Activated T-cell treated with anti-CD3 and anti-CD28 coated beads, Interleukin-2, amount 50 U/mL, for 72 hours (primary cell): ENCODE measurements around the gene TMEM86B. TPM values are rescaled to one million over a fixed set of nuclear protein-coding genes. Genes with fewer than 3 reads are reported as not detected.

ENCODE experiments used
- ATAC-seq, 2 donors: fragments of 150-1000 bp; cut with Tn5 transposase; replicated peaks in 1 of 2; 2 replicates each; pipeline ENCODE4 v1.10.0; 2021; ENCODE audit warnings: moderate library complexity in 2 of 2, mild to moderate bottlenecking in 1 of 2
- DNase-seq, 2 donors: peaks; one replicate each; pipeline ENCODE4 v3.0.0; 2021 to 2022; ENCODE audit warnings: mixed read lengths in 1 of 2
- H3K27ac Mint-ChIP-seq: one replicate; pipeline ENCODE4 v1.8.0; 2022; ENCODE audit warnings: mild to moderate bottlenecking, moderate library complexity, mixed read lengths
- H3K27me3 Mint-ChIP-seq: one replicate; pipeline ENCODE4 v1.8.0; 2022; ENCODE audit warnings: low read depth, mixed read lengths
- H3K36me3 Mint-ChIP-seq, 2 donors: one replicate each; pipeline ENCODE4 v1.8.0; 2022; ENCODE audit warnings: mixed read lengths in 2 of 2, mild to moderate bottlenecking in 1 of 2; ENCODE audit not compliant: insufficient read depth in 2 of 2
- H3K4me1 Mint-ChIP-seq: one replicate; pipeline ENCODE4 v1.8.0; 2022; ENCODE audit warnings: low read depth, mixed read lengths
- H3K4me3 Mint-ChIP-seq, 2 donors: one replicate each; pipeline ENCODE4 v1.8.0; 2022; ENCODE audit warnings: mild to moderate bottlenecking in 2 of 2, mixed read lengths in 2 of 2, moderate library complexity in 2 of 2
- H3K9me3 Mint-ChIP-seq, 2 donors: one replicate each; pipeline ENCODE4 v1.8.0; 2022; ENCODE audit warnings: mixed read lengths in 2 of 2
- total RNA-seq, 2 donors: library from RNA; stranded (reverse); gene quantifications; one replicate each; pipeline ENCODE4 v1.2.3, GENCODE V29; 2022

Gene TMEM86B
- total RNA-seq, 2 donors from 2014 or later: 8.5 to 12.8 TPM

GRCh38 chr19:55265173-55265572 is 36.6 kb upstream of the TMEM86B start:
- peaks cover 3 to 4% of the 10 kb centered on the region in 2 donors for H3K9me3 Mint-ChIP-seq
- DNase-seq (no peak), ATAC-seq (no peak)
- no peaks in the 10 kb centered on the region for H3K27me3 Mint-ChIP-seq
- no peak overlapping the region for H3K27ac Mint-ChIP-seq
- H3K4me1 Mint-ChIP-seq: no peaks in the 10 kb centered on the region
- H3K4me3 Mint-ChIP-seq: no peak overlapping the region
- peaks cover 8 to 18% of the 10 kb centered on the region in 2 donors for H3K36me3 Mint-ChIP-seq

- Mint-ChIP-seq H3K27ac (no peak overlapping the region), H3K27me3 (no peaks in the 10 kb centered on the region), H3K4me1 (peaks cover 4% of the 10 kb centered on the region), H3K4me3 (no peak overlapping the region), H3K36me3 (peaks cover 8 to 18% of the 10 kb centered on the region in 2 donors), H3K9me3 (peaks cover 3 to 4% of the 10 kb centered on the region in 2 donors)
- no peak for DNase-seq
- ATAC-seq: no peak
Measured at GRCh38 chr19:55264531-55264930, 36.0 kb upstream of the TMEM86B start.

- DNase-seq (no peak), ATAC-seq (no peak)
- no peaks in the 10 kb centered on the region for H3K27me3 Mint-ChIP-seq
- H3K4me3 Mint-ChIP-seq: no peak overlapping the region
- H3K27ac Mint-ChIP-seq: no peak overlapping the region
- peaks cover 14 to 19% of the 10 kb centered on the region in 2 donors for H3K36me3 Mint-ChIP-seq
- H3K4me1 Mint-ChIP-seq: peaks cover 13% of the 10 kb centered on the region
- peaks cover 3 to 4% of the 10 kb centered on the region in 2 donors for H3K9me3 Mint-ChIP-seq
Measured at GRCh38 chr19:55262359-55262758, 33.8 kb upstream of the TMEM86B start.

GRCh38 chr19:55261671-55262126 is 33.1 kb upstream of the TMEM86B start:
- peaks cover 20% of the 10 kb centered on the region for H3K4me1 Mint-ChIP-seq
- no peak overlapping the region for H3K4me3 Mint-ChIP-seq
- no peak for DNase-seq
- no peak overlapping the region for H3K27ac Mint-ChIP-seq
- no peaks in the 10 kb centered on the region for H3K27me3 Mint-ChIP-seq
- ATAC-seq: no peak
- peaks cover 16 to 17% of the 10 kb centered on the region in 2 donors for H3K36me3 Mint-ChIP-seq
- peaks cover 3 to 4% of the 10 kb centered on the region in 2 donors for H3K9me3 Mint-ChIP-seq

- Mint-ChIP-seq H3K27ac (peak overlapping the region; percentile 100), H3K36me3 (peaks cover 18 to 24% of the 10 kb centered on the region in 2 donors), H3K27me3 (no peaks in the 10 kb centered on the region), H3K9me3 (no peaks in the 10 kb centered on the region), H3K4me3 (peak overlapping the region; percentile 82 to 98), H3K4me1 (peaks cover 40% of the 10 kb centered on the region)
- ATAC-seq (no peak), DNase-seq (no peak)
Measured at GRCh38 chr19:55259540-55260210, 31.1 kb upstream of the TMEM86B start.

GRCh38 chr19:55258828-55259539 is 30.4 kb upstream of the TMEM86B start, which contains the start of gene PPP6R1:
Gene PPP6R1 (minus strand): TSS chr19:55259017. CDS start chr19:55247103, 11,914 bp downstream.
- ATAC-seq (peak; percentile 75 to 77), DNase-seq (peak; percentile 97)
- H3K4me1 Mint-ChIP-seq: peaks cover 41% of the 10 kb centered on the region
- no peaks in the 10 kb centered on the region for H3K9me3 Mint-ChIP-seq
- no peaks in the 10 kb centered on the region for H3K27me3 Mint-ChIP-seq
- peaks cover 18 to 24% of the 10 kb centered on the region in 2 donors for H3K36me3 Mint-ChIP-seq
- H3K27ac Mint-ChIP-seq: peak within 1 kb of the TSS; percentile 100
- peak within 1 kb of the TSS; percentile 97 to 98 for H3K4me3 Mint-ChIP-seq

GRCh38 chr19:55258476-55258827 is 29.9 kb upstream of the TMEM86B start:
- Mint-ChIP-seq H3K4me3 (peak overlapping the region; percentile 82 to 98), H3K27me3 (no peaks in the 10 kb centered on the region), H3K27ac (no peak overlapping the region), H3K36me3 (peaks cover 18 to 26% of the 10 kb centered on the region in 2 donors), H3K4me1 (peaks cover 46% of the 10 kb centered on the region), H3K9me3 (no peaks in the 10 kb centered on the region)
- DNase-seq (peak; percentile 60 to 65), ATAC-seq (peak; percentile 13 to 21)

GRCh38 chr19:55257461-55258420 is 29.2 kb upstream of the TMEM86B start:
- no peak for ATAC-seq
- H3K27me3 Mint-ChIP-seq: no peaks in the 10 kb centered on the region
- peak overlapping the region; percentile 94 for H3K27ac Mint-ChIP-seq
- H3K4me3 Mint-ChIP-seq: peak overlapping the region; percentile 96 to 97
- peaks cover 18 to 27% of the 10 kb centered on the region in 2 donors for H3K36me3 Mint-ChIP-seq
- peaks cover 53% of the 10 kb centered on the region for H3K4me1 Mint-ChIP-seq
- H3K9me3 Mint-ChIP-seq: no peaks in the 10 kb centered on the region
- DNase-seq: peak; percentile 36 to 38

GRCh38 chr19:55256562-55257460 is 28.2 kb upstream of the TMEM86B start:
- no peak for ATAC-seq
- Mint-ChIP-seq H3K4me1 (peaks cover 62% of the 10 kb centered on the region), H3K9me3 (no peaks in the 10 kb centered on the region), H3K27ac (peak overlapping the region; percentile 94), H3K27me3 (no peaks in the 10 kb centered on the region), H3K4me3 (peak overlapping the region; percentile 96 to 97), H3K36me3 (peaks cover 17 to 23% of the 10 kb centered on the region in 2 donors)
- DNase-seq: peak in 1 of 2 donors; percentile 9

- Mint-ChIP-seq H3K27ac (peak overlapping the region; percentile 94), H3K4me3 (peak overlapping the region; percentile 96 to 97), H3K9me3 (no peaks in the 10 kb centered on the region), H3K27me3 (no peaks in the 10 kb centered on the region), H3K4me1 (peaks cover 72% of the 10 kb centered on the region), H3K36me3 (peaks cover 17 to 24% of the 10 kb centered on the region in 2 donors)
- DNase-seq (peak; percentile 67 to 69), ATAC-seq (peak; percentile 33 to 37)
Measured at GRCh38 chr19:55255618-55256423, 27.3 kb upstream of the TMEM86B start.

GRCh38 chr19:55254625-55254977 is 26.0 kb upstream of the TMEM86B start:
- no peak for DNase-seq
- Mint-ChIP-seq H3K27me3 (no peaks in the 10 kb centered on the region), H3K9me3 (no peaks in the 10 kb centered on the region), H3K4me1 (peaks cover 74% of the 10 kb centered on the region), H3K36me3 (peaks cover 17 to 26% of the 10 kb centered on the region in 2 donors), H3K4me3 (peak overlapping the region; percentile 96 to 97), H3K27ac (peak overlapping the region; percentile 94)
- ATAC-seq: no peak
